Limb (tissue), 2 donors: ENCODE data around the gene C1QL3.

ENCODE experiments used
- DNase-seq, 2 donors: peaks; one replicate each; pipeline ENCODE4 v3.0.0-alpha.2; 2016; ENCODE audit errors: extremely low spot score in 2 of 2

C1QL3 gene

DNA sequence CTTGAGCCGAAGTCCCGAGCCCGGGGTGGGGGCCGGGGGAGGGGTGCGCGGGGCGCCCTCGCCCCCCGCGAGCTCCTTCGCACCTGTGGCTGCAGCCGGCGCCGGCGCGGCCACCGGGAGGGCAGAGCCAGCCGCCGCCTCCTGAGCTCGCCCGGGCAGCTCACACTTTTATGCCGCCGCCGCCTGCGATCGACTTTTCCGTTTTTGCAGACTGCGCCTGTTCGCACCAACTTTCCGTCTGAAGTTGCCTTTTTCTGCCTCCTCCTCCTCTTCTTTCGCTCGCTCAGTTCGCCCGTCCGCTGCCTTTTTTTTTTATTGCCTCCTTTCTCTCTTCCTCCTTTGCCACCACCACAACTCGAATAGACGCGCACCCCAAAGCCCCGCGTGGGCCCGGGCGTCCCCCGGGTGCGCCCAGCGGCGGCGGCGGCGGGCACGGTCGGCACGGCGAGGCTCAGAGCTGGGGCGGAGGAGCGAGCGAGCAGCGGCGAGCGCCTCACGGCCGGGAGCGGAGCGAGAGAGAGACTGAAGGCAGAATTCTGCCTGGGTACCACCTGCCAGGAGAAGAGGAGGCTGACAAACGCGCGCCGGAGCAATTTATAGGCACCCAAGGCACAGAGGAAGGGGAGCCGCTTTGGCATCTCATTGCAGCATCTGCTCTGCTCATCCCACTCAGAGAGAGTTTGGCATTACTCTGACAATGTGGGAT, at the start of gene C1QL3:
Gene C1QL3, minus strand, starts transcription at position 569 of the 706 bp plus-strand sequence. CDS start 814 bp downstream, outside the sequence.
- peak in 1 of 2 donors; percentile 51 for DNase-seq

DNA sequence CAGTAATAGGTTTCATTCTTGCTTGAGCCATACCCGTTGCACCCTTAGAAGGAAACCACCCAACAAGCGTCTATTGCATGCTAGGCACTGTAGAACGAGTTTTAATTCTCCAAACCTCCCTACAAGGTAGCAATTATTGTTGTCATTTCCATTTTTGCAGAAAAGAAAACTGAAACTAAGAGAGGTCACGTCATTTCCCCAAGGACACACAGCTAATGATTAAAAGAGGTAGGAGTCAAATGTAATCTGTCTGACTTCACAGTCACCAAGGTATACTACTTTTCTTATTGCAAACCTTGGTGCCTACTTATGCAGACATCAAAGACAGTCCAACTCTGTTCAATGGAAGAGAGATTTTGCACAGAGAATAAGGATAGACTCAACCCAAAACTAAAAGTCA, 49.1 kb upstream of the C1QL3 start:
- DNase-seq, result no peak

DNA sequence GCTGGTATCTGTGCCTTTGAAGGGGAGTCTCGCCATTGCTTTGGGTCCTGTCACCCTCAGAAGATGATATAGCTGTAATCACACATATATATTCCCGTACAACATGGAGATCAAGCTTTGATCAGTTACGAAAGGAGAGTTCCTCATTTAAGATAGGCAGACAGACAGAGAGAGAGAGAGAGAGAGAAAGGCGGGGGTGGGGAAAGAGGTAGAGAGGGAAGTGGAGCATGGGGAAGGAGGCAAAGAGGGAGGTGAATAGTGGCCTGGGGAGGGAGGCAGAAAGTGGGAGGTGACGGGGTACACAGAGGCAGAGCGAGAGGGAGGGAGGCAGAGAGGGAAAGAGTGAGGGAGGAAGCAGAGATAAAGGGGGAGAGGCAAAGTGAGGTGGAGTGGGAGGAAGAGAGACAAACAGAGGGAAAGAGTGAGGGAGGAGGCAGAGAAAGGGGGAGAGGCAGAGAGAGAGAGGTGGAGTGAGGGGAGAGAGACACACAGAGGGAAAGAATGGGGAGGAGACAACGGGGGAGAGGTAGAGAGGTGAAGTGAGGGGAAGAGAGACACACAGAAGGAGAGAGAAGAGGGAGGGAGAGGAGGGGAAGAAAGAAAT, 44.6 kb upstream of the C1QL3 start:
- DNase-seq, result no peak

DNA sequence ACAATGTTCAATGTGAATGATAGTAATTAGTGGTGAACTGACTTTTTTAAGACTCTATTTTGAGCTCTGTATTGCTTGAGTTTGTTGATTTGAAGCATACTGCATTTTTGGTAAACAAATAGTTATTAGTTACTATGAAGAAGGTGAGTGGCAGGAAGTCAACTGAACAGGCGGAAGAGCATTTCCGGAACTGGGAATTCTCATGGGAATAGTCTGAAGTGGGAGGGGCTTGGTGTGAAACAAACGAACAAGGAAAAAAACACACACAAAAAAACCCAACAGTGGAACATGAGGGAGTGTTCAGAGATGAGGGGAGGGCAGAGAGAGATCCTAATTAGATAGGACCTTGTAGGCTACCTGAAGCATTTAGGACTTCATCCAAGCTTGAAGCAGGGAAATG, 43.9 kb upstream of the C1QL3 start:
- no peak for DNase-seq

DNA sequence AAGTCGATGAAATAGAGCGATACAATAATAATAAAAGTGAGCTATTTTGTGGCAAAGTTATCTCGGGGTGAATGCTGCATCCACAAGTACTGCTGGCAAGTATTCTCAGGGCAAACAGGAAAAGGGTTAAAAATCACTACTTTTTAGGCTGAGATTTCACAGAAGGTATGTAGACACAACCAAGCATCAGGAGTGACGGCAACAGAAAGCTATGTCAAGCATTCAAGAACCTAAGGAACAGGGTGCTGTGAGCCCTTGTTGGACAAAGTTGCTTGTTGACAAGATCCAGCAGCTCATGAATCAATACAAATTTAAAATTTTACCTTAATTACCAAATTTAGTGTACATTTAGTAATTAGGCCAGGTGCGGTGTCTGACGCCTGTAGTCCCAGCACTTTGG, 41.2 kb upstream of the C1QL3 start:
- no peak for DNase-seq

DNA sequence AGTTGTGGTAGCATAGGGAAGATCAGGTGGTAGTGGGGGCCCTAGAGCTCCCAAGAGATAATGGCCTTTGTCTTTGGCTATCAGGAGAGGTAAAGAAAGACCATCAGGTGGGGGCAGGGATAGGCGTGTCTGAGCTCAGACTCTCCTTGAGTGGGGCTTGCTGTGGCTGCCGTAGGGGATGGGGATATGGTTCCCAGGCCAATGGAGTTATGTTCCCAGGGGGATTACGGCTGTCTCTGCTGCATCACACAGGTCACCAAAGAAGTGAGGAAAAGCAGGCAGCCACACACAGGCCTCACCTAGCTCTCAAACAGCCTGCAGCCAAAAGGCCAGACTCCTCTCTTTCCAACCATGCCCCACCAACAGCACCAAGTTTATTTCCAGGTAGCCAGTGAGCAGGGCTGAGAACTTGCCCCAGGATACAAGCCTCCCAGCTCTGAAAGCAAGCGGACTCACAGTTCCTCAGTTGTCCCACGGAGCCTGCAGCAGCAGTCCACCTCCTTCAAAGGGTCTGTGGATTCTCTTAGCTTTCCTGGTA, 37.6 kb upstream of the C1QL3 start:
- DNase-seq, result no peak

DNA sequence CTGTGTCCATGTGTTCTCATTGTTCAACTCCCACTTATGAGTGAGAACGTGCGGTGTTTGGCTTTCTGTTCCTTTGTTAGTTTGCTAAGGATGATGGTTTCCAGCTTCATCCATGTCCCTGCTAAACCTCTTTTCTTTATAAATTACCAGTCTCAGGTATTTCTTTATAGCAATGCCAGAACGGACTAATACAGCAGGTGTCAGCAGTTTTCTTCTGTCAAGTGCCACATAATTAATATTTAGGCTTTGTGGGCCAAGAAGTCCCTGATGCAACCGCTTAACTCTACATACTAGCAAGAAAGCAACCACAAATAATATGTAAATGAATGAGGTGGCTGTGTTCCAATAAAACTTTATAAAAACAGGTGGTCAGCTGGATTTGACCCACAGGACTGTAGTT, 26.3 kb upstream of the C1QL3 start:
- DNase-seq, result no peak

DNA sequence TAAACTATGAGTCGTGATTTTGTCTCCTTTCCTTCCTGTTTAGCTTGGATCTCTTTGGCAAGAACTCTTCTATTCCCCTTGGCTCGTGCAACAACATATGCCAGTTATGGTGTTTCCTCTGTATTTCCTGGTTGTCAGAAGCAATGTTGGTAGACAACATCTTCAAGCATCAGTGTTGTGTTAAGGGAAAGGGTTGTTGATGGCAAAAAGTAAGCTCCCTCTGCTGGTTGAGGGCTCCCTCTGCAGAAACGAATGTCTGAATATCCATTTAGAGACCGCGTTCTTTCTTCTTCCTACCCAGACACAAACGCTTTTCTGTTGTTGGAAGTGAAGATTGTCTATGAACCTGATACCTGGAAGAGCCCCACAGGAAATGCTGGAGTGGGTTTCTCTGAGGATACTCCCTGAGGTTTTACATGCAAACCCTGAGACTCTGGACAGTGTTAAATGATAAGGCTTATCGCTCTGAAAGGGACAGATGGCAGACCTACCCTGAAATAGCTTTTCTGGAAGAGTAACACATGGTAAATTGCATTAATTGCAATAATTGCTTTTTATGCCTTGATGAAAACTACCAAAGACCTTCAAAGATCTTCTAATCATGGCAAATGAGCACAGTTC, 23.5 kb upstream of the C1QL3 start:
- peak in 1 of 2 donors; percentile 14 for DNase-seq

DNA sequence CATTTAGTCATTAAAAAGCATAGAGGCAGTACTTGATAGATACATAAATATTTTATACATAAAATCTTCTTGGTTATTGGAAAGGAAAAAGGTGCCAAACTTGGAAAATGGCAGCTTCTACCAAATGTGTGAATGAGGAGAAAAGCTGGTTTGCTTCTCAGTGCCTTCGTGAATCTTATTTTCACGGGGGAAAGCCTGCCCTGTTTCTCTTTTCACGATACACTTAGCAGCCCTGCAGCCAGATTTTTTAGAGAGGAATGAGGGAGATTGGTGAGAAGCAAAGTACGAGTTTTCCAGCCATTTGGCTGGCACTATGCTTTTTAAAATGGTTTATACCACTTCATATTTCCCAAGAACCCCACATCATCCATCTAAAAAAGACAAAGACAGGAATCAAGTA, 22.9 kb upstream of the C1QL3 start:
- DNase-seq, result no peak

DNA sequence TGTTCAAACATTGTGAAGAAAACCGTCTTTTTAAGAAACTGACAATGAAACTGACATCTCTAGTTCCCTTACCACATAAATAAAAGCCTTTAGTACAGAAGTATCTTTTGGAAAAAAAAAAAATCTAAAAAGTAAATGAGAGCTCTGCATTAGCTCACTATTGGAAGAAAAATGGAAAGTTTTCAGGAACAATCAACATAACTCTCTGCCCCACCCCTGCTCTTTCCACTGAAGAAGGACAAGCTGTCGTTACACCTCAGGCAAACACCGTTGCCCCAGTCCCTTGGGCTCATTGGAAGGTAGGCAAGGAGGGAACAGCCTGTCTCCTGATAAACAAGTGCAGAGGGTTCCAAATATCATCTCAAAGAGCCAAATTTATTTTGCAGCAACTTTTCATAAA, 22.4 kb upstream of the C1QL3 start:
- no peak for DNase-seq

DNA sequence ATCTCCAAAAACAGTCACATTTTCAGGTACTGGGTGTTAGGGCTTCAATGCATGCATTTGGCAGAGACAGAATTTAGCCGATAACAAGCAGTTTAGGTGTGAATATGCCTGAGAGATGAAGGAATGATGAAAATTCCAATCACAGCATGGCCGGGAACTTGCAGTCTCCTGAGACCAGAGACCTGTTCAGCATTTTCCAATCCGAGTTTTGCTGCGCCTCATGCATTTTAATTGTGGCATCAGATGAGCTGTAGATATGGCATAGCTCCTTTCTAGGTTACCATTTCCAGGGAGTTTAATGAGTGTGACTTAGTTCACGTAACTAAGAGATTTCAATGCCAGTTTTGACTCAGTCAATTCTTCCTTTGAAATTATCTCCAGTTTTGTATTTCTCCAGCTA, 14.5 kb upstream of the C1QL3 start:
- no peak for DNase-seq

DNA sequence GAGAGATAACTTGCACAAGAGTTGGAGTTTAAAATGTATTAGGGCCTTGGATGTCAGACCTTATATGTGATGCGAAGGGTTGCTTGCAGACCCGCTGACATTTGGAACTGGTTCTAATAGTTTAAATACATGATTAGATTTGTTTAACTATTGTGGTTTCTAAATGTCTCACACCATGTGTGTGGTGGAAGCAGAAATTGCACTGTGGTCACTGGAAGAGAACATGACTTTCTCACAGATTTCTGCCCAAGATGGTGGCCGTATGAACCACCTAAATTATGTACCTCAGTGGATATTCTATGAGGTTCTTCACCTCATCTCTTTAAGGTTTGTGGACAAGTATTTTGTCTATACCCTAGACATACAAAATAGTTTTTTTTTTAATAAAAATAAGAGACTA, 8.2 kb upstream of the C1QL3 start:
- DNase-seq, result no peak

DNA sequence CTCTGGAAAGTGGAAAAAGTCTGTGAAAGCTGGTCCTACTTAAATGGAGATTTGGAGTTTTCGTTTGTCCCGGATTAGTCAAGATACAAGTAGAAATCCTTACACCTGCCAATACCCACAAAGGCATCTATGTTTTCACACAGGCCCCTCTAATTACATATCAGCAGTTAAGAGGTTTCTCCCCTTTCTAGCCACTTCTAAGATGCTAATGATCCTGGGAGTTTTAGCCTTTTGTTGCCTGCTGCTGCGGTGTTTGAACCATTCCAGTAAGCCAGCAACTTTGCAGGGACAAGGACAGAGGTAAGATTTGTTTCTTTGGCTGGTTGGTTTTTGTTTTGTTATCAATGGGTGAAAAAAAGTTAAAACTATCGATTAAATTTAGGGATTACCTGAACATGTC, 5.8 kb upstream of the C1QL3 start:
- no peak for DNase-seq

DNA sequence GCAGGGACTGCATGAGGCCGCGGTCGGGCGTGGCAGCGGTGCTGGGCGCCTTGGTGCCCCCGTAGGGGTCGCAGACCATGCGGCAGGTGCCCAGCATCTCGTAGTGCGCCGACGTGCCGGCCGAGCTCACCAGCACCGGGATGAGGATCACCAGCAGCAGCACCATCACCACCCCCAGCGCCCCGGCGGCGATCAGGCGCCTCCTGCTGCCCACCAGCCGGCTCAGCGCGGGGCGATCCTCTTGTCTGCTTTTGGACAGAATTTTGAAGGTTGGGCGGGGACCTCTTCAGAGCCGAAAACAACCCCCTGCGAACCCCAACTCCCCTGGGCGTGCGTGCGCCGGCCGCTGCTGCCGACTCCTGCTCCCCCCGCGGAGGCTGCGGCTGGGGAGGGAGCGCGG, 779 bp downstream of the C1QL3 start:
- DNase-seq, result no peak

DNA sequence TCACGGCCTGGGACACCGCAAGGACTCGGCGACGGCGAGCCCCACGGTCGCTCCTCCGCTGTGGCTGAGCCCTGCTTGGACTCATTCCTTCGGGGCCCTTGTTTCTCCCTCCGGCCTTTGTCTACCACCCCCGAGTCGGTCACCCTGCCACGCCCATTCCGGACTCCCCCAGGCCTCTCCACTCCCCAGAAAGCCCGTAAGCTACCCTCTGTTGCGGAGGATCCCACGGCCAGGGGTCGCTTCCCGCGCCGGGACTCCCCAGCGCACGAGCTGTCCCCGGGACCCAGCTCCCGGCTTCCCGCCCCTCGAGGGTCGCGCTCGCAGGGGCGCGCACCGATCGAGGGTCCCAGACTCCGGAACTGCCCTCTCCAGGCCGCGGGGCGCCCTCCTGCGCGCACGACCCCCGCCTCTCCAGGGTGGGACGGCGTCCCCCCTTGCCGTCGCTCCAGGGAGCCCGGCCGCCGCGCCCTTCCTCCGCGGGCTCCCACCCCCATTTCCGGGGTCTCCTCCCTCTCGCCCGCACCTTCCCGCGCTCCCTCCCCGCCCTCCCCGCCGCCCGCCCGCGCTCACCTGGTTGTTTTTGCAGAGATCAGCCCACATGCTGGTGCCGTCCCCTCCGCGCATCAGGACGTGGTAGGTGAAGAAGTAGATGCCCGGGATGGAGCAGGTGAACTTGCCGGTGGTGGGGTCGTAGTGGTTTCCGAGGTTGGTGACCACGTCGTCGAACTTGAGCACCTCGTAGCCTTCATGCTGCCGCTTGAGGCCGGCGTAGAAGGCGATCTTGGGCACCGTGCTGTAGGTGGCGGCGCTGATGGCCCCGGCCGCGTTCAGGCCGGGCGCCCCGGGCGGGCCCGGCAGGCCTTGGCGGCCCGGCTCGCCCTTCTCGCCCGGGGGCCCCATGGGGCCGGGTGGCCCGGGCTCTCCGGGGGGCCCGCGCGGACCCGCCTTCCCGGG, 1.5 kb downstream of the C1QL3 start:
- DNase-seq, result peak in 1 of 2 donors; percentile 40

DNA sequence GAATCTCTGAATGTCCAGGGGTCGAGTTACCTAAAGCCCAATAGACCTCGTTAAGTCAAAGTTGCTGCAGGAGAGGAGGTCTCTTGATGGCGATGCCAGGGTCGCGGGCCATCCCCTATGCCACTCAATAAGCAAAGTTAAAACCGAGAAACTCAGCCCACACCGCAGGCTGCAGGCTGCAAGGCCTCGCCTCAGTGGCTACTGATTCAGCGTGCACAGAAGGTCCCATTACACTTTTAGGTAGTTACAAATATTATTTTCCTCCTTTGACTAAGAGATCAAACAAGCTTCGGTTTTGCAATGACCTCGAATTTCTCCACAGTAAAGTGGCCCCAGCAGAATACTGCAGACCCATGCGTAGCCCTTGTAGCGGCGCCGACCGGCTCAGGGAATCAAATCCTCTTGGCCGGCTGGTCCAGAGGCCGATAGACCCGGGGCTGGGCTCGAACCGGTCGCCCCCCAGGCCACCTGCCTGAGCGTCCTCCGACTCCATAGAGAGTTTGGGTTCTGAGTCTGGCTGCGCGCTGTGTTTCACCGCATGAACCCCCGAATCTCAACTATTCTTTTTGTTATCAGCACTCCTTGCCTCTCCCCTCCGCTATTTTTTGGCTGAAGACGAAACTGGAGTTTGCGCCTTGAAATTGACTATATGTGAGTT, 2.3 kb downstream of the C1QL3 start:
- DNase-seq, result peak in 1 of 2 donors; percentile 33

DNA sequence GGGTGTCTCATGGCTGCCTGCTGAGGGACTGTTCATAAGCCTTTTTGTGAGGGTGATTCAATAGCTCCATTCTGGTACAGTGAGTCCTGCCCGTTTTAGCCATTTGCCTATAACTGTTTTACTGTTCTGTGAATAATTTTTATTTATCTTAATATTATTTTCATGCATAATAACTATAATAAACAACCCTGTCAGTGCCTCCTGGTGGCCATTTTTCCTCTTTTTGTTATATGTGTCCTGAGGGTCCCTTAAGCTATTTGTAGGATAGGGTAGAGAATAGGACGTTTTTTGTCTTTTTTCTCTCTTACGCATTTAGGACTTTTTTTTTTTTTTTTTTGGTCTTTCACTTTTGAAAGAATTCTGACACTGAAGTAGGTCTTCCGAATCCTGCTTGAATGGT, 2.9 kb downstream of the C1QL3 start:
- no peak for DNase-seq

DNA sequence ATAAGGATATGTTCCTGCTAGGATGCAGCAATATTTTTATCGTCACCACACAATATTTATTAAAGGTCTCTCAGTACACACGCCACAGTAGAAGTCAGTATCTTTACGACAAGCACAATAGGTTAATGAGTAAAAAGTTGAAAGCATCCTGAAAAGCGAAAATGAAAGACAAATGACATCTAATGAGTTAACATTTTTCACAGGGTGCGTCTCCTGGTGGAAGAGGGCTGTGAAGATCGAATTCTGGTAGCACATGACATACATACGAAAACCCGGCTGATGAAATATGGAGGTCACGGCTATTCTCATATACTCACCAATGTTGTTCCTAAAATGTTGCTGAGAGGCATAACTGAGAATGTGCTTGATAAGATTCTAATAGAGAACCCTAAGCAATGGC, 10.8 kb downstream of the C1QL3 start:
- no peak for DNase-seq

DNA sequence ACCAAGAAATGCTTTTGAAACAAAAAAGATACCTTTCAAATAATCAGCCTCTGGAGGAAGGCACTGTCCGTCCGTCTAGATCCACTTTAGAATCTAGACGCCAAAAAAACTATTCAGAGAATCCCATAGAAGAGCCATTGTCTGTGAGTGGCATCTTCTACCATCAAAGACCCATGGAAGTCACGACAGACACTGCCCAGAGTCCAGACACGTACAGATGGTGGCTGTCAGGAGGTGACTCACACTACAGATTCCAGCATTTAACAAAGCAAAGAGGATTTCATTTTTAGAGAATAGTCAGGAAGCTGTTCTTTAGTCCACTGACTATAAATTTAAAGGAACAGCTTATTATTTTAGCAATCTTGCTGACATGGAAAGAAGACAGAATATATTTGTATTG, 11.7 kb downstream of the C1QL3 start:
- no peak for DNase-seq

DNA sequence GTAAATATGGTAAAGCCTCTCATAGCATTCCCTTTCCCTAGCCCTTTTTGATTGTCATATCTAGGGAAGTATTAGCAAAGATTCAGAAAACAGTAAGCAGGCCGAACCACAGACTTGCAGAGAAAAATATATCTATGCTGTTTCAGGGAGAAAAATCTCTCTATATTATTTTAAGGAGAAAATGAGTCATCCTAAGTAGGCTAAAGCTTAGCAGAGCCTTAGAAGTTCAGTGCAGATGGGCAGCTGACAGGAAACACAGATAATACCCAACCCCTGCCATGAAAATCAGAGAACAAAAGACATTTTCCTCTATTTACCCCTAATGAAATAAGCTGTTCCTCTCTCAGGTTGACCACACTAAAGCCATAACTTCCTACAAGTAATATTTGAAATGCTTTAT, 16.5 kb downstream of the C1QL3 start:
- no peak for DNase-seq

DNA sequence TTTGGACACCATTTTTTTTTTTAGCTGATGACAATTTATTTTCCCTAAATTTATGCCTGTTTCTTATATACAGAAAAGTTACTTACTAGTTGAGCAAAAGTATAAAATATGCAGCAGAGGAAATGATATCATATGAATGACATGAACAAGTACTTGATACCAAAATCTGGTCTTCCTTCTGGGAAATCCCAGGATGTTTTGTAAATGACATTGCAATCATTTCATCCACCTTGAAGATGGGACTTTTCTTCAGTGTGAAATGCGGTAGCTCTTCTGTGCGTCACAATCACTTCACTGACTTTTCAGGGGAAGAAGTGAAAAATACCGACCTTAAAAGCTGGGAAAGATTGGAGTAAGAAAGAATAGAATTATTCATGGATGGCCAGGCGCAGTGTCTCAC, 23.8 kb downstream of the C1QL3 start:
- no peak for DNase-seq
